C4-2B (cell line): ENCODE data around the gene RNF13.
A peak's percentile ranks its signal among the peaks of the same experiment; 100 is the strongest.

Experiments used
- H3K27ac ChIP-seq: fragments of 450-650 bp; 2 replicates; pipeline ENCODE4 v1.5.1; 2017
- CTCF ChIP-seq: fragments of 450-650 bp; conservative IDR thresholded peaks from 2 replicates; pipeline ENCODE4 v1.5.1; 2017; ENCODE audit warnings: mild to moderate bottlenecking
- ZFX ChIP-seq: fragments of 450-650 bp; IDR thresholded peaks from 2 replicates; pipeline ENCODE4 v1.6.1; 2017

The RNF13 gene

GRCh38 chr3:149963485-149963884 is 150.5 kb downstream of the RNF13 start:
- TF ChIP-seq ZFX: no peak
- TF ChIP-seq CTCF: no peak
- H3K27ac ChIP-seq: no peak overlapping the region

GRCh38 chr3:149964291-149964690 is 151.3 kb downstream of the RNF13 start:
- H3K27ac ChIP-seq: no peak overlapping the region
- TF ChIP-seq CTCF (no peak), ZFX (no peak)

- H3K27ac ChIP-seq: no peak overlapping the region
- TF ChIP-seq CTCF: no peak
- no peak for TF ChIP-seq ZFX
These were observed 152.3 kb downstream of the RNF13 start for GRCh38 chr3:149965278-149965677.

GRCh38 chr3:149967086-149967685 is 154.2 kb downstream of the RNF13 start:
- no peak overlapping the region for H3K27ac ChIP-seq
- TF ChIP-seq ZFX: no peak
- peak; percentile 87 for TF ChIP-seq CTCF

- no peak for TF ChIP-seq CTCF
- no peak for TF ChIP-seq ZFX
These were observed 155.2 kb downstream of the RNF13 start for GRCh38 chr3:149968216-149968615.

GRCh38 chr3:149969110-149969939 is 156.3 kb downstream of the RNF13 start:
- TF ChIP-seq CTCF (peak; percentile 44), ZFX (no peak)

More at GRCh38 chr3:149968216-149968615, 155.2 kb downstream of the RNF13 start:
- H3K27ac ChIP-seq: no peak overlapping the region

More at GRCh38 chr3:149969110-149969939, 156.3 kb downstream of the RNF13 start:
- peak overlapping the region; percentile 81 for H3K27ac ChIP-seq
